ENCODE results near the gene NT5DC2. TPM values are rescaled to one million over a fixed set of nuclear protein-coding genes. Genes with fewer than 3 reads are reported as not detected.

Gene NT5DC2
- total RNA-seq, 2 donors from 2014 or later: 12.5 to 49.1 TPM

DNA sequence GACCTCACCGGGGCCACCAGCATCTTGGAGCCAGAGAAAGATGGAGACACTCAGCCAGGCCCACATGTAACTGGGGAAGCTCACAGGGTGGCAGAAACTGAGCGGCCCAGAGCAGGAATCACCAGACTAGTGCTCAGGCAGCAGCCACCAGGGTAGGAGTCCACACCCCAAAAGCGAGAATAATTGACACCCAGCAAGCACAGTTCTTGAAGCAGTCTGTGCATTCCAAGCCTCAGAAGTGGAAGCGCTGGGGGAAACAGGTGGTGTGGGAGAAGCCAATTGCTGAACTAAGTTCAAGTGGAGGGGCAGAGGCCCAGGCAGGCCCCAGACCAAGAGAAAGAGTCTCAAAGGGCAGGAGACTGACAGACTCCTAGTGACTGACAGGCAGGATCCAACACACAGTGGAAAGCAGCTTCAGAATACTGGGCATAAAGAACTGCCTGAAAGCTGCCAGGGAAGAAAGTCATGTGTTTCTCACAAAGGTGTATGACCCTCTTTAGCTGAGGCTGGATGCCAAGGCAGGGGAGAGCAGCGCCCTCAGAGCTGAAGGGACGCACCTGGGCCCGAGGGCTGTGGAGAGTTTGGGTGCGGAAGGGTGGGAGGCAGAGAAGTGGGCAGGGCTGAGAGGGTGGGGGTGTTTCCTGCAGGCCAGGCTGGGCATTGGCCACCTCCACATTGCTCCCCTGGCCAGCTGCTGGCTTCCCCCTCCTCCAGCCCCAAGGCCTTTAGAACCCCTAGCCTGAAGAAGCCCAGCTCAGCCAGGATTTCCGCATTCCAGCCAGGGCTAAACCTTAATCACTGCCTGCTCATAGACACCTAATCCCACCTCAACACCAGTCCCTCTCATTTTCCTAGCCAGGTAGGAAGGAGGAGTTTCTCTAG, 7.7 kb downstream of the NT5DC2 start:
- H3K36me3 ChIP-seq: no peaks in the 10 kb centered on the region
- no peaks in the 10 kb centered on the region for H3K27me3 ChIP-seq
- H3K4me1 ChIP-seq: no peaks in the 10 kb centered on the region
- no peak overlapping the region for H3K4me3 ChIP-seq
- intact Hi-C loops (cut with DNase I): no loop called here
- H3K9me3 ChIP-seq: no peaks in the 10 kb centered on the region
- no peak overlapping the region for H3K27ac ChIP-seq
- no peak for DNase-seq
- TF ChIP-seq, protein P1, sequence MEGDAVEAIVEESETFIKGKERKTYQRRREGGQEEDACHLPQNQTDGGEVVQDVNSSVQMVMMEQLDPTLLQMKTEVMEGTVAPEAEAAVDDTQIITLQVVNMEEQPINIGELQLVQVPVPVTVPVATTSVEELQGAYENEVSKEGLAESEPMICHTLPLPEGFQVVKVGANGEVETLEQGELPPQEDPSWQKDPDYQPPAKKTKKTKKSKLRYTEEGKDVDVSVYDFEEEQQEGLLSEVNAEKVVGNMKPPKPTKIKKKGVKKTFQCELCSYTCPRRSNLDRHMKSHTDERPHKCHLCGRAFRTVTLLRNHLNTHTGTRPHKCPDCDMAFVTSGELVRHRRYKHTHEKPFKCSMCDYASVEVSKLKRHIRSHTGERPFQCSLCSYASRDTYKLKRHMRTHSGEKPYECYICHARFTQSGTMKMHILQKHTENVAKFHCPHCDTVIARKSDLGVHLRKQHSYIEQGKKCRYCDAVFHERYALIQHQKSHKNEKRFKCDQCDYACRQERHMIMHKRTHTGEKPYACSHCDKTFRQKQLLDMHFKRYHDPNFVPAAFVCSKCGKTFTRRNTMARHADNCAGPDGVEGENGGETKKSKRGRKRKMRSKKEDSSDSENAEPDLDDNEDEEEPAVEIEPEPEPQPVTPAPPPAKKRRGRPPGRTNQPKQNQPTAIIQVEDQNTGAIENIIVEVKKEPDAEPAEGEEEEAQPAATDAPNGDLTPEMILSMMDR (IDR thresholded peaks at IDR 0.05): no peak
- no peak overlapping the region for H3K9ac ChIP-seq (ENCODE audit: low read depth in 2 of 2, low read length in 2 of 2)

DNA sequence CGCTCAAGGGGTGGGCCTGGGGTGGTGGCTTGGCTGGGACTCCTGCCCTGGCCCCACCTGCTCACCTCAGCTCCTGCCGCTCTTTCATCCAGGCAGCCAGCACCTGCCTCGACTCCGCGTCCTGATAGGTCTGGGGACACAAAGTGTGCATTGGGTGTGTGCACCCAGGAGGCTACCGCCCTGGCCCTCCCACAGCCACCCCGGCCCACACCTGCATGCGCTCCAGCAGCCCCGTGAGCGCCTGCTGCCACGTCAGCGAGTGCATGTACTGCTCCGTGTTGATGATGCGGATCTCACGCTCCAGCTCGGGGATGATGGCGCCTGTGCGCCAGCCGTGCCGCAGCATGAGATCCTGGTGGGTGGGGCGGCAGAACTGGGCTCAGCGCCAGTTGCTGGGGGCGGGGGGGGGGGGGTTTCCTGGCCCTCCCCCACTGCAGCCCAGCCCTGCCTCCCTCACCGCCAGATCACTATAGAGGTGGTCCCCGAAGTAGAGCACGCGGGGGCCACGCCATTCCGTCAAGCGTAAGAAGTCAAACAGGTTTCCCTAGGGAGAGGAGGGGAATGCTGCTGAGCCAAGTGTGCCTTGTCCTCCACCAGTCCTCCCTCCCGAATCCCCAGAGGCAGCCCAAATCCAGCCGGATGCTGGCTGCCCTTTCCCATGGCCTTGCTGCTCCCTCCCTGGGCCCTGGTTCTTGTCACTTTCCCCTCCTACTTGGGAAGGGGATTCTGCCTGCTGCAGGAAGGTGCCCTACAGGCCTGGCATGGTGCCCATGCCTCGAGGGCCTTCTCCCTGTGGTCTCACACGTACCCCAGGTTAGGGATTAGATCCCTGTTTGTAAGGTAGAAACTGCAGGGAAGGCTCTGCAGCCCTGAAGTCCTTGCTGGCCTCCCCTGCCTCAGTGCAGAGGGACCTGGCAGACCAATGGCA, 8.6 kb downstream of the NT5DC2 start:
- Histone ChIP-seq H3K4me1 (no peaks in the 10 kb centered on the region), H3K9me3 (no peaks in the 10 kb centered on the region), H3K9ac (ENCODE audit: low read depth in 2 of 2, low read length in 2 of 2) (peak overlapping the region in 1 of 2 donors; percentile 35), H3K4me3 (no peak overlapping the region), H3K27me3 (no peaks in the 10 kb centered on the region), H3K36me3 (no peaks in the 10 kb centered on the region), H3K27ac (no peak overlapping the region)
- DNase-seq: no peak
- intact Hi-C loops (cut with DNase I): no loop called here
- TF ChIP-seq, protein P1 (IDR thresholded peaks at IDR 0.05): no peak

DNA sequence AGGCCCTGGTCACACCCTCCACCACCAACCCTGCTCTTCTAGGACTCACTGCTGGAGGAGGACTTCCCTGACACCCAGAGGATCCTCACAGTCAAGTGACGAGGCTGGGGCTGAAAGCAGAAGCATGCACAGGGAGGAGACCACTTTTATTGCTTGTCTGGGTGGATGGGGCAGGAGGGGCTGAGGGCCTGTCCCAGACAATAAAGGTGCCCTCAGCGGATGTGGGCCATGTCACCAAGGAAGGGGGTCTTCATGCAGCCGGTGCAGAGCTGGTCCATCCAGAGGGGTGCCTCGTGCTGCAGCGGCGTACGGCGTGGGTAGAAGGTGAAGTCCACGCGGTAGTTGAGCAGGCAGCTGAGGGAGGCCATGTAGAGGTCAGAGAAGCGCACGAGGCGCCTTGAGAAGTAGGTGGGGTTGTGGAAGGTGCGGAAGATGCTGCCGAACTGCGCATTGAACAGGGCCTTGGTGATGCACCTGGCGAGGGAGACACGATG, 9.4 kb downstream of the NT5DC2 start:
- H3K9me3 ChIP-seq: no peaks in the 10 kb centered on the region
- no peaks in the 10 kb centered on the region for H3K36me3 ChIP-seq
- intact Hi-C loops (cut with DNase I): no loop called here
- no peak overlapping the region for H3K9ac ChIP-seq (ENCODE audit: low read depth in 2 of 2, low read length in 2 of 2)
- no peaks in the 10 kb centered on the region for H3K27me3 ChIP-seq
- no peak for DNase-seq
- no peak overlapping the region for H3K27ac ChIP-seq
- no peaks in the 10 kb centered on the region for H3K4me1 ChIP-seq
- TF ChIP-seq, protein P1 (IDR thresholded peaks at IDR 0.05): no peak
- H3K4me3 ChIP-seq: no peak overlapping the region

DNA sequence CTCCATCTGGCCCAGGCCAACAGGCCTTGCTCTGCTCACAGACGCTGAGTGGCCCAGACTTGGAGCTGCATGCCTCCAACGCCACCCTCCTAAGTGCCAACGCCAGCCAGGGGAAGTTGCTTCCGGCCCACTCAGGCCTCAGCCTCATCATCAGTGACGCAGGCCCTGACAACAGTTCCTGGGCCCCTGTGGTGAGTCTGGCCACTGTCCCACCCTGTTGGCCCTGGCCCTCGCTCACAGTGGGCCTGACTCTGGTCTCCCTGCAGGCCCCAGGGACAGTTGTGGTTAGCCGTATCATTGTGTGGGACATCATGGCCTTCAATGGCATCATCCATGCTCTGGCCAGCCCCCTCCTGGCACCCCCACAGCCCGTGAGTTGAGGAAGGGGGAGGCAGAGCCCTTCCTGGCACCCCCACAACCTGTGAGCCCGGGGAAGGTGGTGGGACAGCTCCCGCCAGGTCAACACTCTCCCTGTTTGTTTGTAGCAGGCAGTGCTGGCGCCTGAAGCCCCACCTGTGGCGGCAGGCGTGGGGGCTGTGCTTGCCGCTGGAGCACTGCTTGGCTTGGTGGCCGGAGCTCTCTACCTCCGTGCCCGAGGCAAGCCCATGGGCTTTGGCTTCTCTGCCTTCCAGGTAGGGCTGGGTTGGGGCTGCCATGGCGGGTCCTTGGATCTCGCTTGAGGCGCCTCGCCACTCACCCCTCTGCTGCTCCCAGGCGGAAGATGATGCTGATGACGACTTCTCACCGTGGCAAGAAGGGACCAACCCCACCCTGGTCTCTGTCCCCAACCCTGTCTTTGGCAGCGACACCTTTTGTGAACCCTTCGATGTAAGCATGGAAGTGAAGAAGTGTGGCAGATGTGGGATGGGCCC, 10.0 kb downstream of the NT5DC2 start:
- Histone ChIP-seq H3K9me3 (no peaks in the 10 kb centered on the region), H3K27me3 (no peaks in the 10 kb centered on the region), H3K4me1 (no peaks in the 10 kb centered on the region), H3K36me3 (no peaks in the 10 kb centered on the region), H3K27ac (no peak overlapping the region), H3K4me3 (no peak overlapping the region), H3K9ac (ENCODE audit: low read depth in 2 of 2, low read length in 2 of 2) (no peak overlapping the region)
- intact Hi-C loops (cut with DNase I): no loop called here
- TF ChIP-seq, protein P1 (IDR thresholded peaks at IDR 0.05): no peak
- DNase-seq: no peak
